GM12873 (cell line): ENCODE measurements around the gene PTP4A1.

Source experiments
- CTCF ChIP-seq: IDR thresholded peaks from 2 replicates; pipeline ENCODE4 v1.5.1; 2012; ENCODE audit warnings: low read depth, mild to moderate bottlenecking, moderate library complexity, low read length, control low read depth; ENCODE audit not compliant: insufficient read depth; ENCODE audit errors: missing control alignments

Gene PTP4A1

DNA sequence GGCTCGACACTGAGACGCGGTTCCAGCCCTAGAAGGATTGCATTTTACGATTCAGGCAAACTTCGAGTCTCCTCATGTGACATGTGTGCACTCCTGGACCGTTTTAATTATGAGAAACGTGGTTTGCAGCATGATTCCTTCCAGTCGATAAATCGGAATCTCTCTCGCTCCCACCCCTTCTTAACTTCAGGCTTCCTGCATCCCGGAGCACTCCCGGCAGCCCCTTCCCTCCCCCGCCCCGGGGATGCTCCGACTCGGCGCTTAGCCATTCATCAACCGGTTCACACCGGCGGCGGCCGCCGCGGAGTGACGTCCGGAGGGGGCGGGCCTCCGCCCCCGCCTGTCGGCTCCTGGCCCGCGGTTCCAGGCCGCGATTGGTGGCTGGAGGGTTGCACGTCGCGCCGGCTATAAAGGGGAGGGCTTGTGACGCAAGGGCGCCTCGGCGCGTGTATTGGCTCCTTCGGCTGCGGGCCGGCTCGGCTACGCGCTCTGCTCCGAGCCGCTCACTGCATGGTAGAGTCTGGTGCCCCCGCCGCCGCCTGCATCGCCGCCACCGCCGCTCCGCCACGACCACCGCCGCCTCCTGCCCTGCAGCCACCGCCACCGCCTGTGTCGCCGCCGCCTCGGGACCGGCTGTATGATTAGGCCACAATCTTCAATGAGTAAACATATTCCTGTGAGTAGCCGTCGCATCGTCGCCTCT is at the start of gene PTP4A1, which contains the start of gene LOC128125822:
Gene PTP4A1, plus strand, starts transcription at position 437 of the 703 bp plus-strand sequence. CDS start 4,401 bp downstream, outside the sequence.
Gene LOC128125822, plus strand, starts transcription at position 437 of the 703 bp plus-strand sequence.
- TF ChIP-seq CTCF: no peak

DNA sequence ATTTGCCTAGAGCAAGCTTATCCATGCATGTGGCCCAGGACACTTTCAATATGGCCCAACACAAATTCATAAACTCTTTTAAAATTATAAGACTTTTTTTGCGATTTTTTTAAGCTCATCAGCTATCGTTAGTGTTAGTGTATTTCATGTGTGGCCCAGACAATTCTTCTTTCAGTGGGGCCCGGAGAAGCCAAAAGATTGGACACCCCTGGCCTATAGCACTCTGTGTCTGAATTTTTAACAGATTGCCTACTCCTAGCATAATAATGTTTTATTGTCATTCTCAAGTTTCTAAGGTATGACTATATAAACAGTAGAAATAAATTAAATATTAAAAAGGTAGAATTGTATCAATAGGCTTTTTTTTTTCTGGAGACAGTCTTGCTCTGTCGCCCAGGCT is 48.6 kb upstream of the PTP4A1 start:
- TF ChIP-seq CTCF: no peak

GRCh38 chr6:63525186-63525878 is 46.9 kb upstream of the PTP4A1 start:
- no peak for TF ChIP-seq CTCF

DNA sequence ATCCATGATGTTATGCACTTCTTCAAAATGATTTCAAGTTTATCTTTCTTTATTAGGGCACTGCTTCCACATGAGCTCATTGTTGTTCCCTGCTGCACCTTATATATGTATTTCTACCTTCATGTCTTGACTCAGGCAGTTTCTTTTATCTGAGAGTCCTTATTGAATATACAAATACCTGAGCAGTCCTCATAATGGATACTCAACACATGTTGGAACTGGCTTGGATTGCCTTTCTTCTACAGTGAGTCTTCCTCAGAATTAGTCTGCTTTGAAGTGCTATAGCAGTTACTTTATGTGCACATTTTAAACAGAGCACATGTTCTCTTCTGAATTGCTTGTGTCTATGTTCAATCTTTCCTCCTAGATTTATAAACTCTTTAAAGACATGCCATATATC is 45.3 kb upstream of the PTP4A1 start:
- TF ChIP-seq CTCF: no peak

DNA sequence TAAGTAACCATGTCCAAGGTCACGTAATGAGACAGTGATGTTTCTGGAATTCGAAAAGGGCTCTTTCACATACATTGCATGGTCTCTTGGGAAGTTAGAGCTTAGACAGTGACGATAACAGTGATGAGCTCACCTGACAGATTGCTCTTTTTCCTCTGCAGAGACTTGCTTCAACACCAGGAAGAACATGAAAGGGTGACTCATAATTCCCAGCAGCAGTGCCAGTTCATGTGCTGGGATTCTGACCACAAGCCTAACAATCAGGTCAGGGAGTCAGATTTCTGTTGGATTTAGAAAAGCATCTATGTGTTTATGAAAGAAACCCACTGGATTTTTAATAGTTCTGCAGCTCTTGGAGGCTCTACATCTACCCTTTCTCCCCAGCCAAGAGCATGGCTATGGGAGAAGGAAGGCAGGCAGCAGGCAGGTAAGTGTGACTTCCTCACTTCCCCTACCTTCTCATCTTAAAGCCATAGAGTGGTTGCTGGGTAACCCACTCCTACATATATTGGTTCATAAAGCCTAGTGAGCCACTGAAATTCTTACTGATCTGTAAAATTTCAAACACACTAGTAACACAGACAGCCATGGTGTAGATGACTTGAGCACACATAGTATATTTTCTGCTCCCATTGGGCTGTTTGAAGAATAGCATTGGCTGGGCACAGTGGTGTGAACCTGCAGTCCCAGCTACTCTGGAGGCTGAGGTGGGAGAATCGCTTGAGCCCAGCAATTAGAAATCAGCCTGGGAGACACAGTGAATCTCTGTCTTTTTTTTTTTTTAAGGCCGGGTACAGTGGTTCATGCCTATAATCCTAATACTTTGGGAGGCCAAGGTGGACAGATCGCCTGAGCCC is 44.4 kb upstream of the PTP4A1 start:
- TF ChIP-seq CTCF: no peak

- no peak for TF ChIP-seq CTCF
Measured at GRCh38 chr6:63529498-63529897, 42.8 kb upstream of the PTP4A1 start.

- no peak for TF ChIP-seq CTCF
Measured at GRCh38 chr6:63530182-63530581, 42.1 kb upstream of the PTP4A1 start.
